H1 (cell line): ENCODE results near the gene ARMC6. TPM values are rescaled to one million over a fixed set of nuclear protein-coding genes. Genes with fewer than 3 reads are reported as not detected.

ENCODE experiments used
- ASH2L ChIP-seq: fragments of 200-600, 300-600 bp; sonication (generic); IDR thresholded peaks from one replicate; pipeline ENCODE4 v1.7.1; 2017; ENCODE audit warnings: low read length
- CREB1 ChIP-seq: IDR thresholded peaks from 2 replicates; pipeline ENCODE4 v1.6.1; 2012; ENCODE audit warnings: inconsistent platforms
- JUN ChIP-seq: IDR thresholded peaks from 2 replicates; pipeline ENCODE4 v1.6.1; 2011; ENCODE audit warnings: low read depth, mild to moderate bottlenecking, improper control_type of control experiment, low read length
- NRF1 ChIP-seq: IDR thresholded peaks from 2 replicates; pipeline ENCODE4 v1.6.1; 2011; ENCODE audit warnings: mild to moderate bottlenecking, low read depth, low read length, improper control_type of control experiment
- TAF7 ChIP-seq: optimal IDR thresholded peaks from 2 replicates; pipeline ENCODE3; 2011; ENCODE audit warnings: low read depth, mild to moderate bottlenecking, inconsistent platforms, low read length, moderate library complexity, borderline replicate concordance
- ZNF274 ChIP-seq: IDR thresholded peaks from 2 replicates; pipeline ENCODE4 v1.7.0; 2012; ENCODE audit warnings: low read length, borderline replicate concordance; ENCODE audit errors: extremely low read depth
- polyA plus RNA-seq, 7 experiments: library from polyadenylated mRNA; depleted of rRNA in 3 of 7; stranded (reverse) in 5 of 7; unstranded in 2 of 7; fragments of >200 nt in 5 of 7; fragments of 200-250 nt in 2 of 7; gene quantifications; 1 replicate in 5 of 7; 2 replicates in 1 of 7; 4 replicates in 1 of 7; pipeline versions ENCODE4 v1.2.1 to v1.2.3, GENCODE V29; 2011 to 2013; ENCODE audit warnings: missing spikeins in 2 of 7, mixed read lengths in 2 of 7
- total RNA-seq: library from RNA; stranded (reverse); fragmentation: NEBNext Ultra II Directional; extraction: Animal tissue kit (Norgen Biotek cat#: 25700); gene quantifications from 2 replicates; pipeline ENCODE4 v1.2.1, GENCODE V29; 2021
- TF ChIP-seq, protein P1 (sequence below): fragments of 300-600 bp; sonication (generic); IDR thresholded peaks from 2 replicates; pipeline ENCODE4 v1.7.1; 2012; ENCODE audit warnings: low read length, moderate library complexity, mild to moderate bottlenecking, inconsistent platforms; ENCODE audit not compliant: insufficient replicate concordance

ARMC6 gene
- total and polyA plus RNA-seq, 2 of the 8 experiments (the other 6 are each of a cell fraction or from before 2014, with no cell fraction given): 67.1 to 68.3 TPM

DNA sequence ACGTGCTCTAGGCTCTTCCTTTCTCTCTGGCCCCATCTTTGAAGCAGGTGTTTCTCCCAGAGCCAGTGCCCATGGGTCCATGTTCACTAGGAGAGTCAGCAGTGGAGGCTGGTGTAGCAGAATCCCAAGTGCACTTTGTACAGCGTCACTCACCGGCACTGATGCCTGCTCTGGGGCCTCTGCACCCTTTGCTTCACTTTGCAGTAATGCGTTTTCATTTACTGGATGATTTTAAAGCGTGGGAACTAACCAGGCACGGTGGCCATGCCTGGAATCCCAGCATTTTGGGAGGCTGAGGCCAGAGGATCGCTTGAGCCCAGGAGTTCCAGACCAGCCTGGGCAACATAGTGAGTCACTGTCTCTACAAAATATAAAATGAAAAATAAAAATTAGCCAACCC is 61.1 kb downstream of the ARMC6 start (continued):
- TF ChIP-seq, protein P1, sequence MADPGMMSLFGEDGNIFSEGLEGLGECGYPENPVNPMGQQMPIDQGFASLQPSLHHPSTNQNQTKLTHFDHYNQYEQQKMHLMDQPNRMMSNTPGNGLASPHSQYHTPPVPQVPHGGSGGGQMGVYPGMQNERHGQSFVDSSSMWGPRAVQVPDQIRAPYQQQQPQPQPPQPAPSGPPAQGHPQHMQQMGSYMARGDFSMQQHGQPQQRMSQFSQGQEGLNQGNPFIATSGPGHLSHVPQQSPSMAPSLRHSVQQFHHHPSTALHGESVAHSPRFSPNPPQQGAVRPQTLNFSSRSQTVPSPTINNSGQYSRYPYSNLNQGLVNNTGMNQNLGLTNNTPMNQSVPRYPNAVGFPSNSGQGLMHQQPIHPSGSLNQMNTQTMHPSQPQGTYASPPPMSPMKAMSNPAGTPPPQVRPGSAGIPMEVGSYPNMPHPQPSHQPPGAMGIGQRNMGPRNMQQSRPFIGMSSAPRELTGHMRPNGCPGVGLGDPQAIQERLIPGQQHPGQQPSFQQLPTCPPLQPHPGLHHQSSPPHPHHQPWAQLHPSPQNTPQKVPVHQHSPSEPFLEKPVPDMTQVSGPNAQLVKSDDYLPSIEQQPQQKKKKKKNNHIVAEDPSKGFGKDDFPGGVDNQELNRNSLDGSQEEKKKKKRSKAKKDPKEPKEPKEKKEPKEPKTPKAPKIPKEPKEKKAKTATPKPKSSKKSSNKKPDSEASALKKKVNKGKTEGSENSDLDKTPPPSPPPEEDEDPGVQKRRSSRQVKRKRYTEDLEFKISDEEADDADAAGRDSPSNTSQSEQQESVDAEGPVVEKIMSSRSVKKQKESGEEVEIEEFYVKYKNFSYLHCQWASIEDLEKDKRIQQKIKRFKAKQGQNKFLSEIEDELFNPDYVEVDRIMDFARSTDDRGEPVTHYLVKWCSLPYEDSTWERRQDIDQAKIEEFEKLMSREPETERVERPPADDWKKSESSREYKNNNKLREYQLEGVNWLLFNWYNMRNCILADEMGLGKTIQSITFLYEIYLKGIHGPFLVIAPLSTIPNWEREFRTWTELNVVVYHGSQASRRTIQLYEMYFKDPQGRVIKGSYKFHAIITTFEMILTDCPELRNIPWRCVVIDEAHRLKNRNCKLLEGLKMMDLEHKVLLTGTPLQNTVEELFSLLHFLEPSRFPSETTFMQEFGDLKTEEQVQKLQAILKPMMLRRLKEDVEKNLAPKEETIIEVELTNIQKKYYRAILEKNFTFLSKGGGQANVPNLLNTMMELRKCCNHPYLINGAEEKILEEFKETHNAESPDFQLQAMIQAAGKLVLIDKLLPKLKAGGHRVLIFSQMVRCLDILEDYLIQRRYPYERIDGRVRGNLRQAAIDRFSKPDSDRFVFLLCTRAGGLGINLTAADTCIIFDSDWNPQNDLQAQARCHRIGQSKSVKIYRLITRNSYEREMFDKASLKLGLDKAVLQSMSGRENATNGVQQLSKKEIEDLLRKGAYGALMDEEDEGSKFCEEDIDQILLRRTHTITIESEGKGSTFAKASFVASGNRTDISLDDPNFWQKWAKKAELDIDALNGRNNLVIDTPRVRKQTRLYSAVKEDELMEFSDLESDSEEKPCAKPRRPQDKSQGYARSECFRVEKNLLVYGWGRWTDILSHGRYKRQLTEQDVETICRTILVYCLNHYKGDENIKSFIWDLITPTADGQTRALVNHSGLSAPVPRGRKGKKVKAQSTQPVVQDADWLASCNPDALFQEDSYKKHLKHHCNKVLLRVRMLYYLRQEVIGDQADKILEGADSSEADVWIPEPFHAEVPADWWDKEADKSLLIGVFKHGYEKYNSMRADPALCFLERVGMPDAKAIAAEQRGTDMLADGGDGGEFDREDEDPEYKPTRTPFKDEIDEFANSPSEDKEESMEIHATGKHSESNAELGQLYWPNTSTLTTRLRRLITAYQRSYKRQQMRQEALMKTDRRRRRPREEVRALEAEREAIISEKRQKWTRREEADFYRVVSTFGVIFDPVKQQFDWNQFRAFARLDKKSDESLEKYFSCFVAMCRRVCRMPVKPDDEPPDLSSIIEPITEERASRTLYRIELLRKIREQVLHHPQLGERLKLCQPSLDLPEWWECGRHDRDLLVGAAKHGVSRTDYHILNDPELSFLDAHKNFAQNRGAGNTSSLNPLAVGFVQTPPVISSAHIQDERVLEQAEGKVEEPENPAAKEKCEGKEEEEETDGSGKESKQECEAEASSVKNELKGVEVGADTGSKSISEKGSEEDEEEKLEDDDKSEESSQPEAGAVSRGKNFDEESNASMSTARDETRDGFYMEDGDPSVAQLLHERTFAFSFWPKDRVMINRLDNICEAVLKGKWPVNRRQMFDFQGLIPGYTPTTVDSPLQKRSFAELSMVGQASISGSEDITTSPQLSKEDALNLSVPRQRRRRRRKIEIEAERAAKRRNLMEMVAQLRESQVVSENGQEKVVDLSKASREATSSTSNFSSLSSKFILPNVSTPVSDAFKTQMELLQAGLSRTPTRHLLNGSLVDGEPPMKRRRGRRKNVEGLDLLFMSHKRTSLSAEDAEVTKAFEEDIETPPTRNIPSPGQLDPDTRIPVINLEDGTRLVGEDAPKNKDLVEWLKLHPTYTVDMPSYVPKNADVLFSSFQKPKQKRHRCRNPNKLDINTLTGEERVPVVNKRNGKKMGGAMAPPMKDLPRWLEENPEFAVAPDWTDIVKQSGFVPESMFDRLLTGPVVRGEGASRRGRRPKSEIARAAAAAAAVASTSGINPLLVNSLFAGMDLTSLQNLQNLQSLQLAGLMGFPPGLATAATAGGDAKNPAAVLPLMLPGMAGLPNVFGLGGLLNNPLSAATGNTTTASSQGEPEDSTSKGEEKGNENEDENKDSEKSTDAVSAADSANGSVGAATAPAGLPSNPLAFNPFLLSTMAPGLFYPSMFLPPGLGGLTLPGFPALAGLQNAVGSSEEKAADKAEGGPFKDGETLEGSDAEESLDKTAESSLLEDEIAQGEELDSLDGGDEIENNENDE: no peak
- TF ChIP-seq CREB1 (no peak), ZNF274 (no peak), ASH2L (no peak), TAF7 (no peak), JUN (no peak), NRF1 (no peak)
- TF ChIP-seq, all 59 proteins: peak for 0
